Epidermal melanocyte (primary cell): ENCODE measurements around the gene SLC39A11.

ENCODE experiments used
- DNase-seq: peaks from one replicate; pipeline ENCODE4 v3.0.0; 2011; ENCODE audit warnings: low spot score; ENCODE audit not compliant: insufficient read length

The SLC39A11 gene

DNA sequence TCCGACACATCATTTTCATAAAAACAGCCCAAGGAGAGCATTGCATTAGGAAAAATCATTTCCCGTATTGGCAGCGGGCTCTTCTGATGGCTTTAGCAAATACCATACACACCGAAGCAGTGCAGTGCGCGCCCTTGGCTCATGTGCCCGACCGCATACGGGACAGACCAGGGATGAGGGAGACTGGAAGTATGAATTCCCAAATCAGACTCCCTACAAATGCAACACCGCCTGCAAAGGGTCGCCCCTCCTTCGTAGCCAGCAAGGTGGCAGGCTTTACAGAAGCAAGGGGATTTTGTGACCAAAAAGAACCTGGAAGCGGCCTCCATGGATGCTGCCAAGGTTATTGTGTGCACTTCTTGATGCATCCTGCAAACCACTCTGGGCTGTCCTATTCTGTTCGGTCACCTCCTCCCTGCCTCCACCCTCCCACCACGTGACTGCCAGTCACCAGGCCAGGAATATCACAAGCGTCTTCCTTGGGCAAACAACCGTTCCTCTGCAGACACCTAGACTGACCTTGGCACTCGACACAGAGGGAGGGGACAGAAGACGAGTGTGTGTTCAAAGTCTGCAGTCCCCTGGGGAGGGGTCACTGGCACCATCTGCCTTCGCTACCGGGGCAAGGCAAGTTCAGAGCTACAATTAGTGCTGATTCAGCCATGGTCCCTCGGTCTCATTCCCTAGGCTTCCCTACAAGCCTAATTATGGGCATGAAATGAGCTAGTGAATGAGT, 460.4 kb downstream of the SLC39A11 start:
- no peak for DNase-seq

DNA sequence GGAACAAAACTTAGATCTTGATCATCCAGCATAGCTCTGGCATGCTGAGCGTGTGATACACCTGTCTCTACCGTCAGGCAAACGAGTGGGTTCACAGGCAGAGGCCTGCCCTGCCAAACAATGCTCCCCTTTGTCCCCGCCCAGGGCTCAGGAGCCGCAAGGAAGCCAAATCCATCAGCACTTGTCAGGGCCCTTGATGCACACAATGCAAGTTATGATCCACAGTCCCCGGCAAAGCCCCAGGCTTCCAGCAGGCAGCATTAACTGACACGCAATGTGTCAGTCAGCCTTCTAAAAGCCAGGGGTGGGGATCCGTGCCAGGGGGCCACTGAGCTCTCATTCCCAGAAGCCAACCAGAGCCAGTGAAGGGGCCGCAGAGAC, 460.9 kb downstream of the SLC39A11 start:
- DNase-seq, result no peak

DNA sequence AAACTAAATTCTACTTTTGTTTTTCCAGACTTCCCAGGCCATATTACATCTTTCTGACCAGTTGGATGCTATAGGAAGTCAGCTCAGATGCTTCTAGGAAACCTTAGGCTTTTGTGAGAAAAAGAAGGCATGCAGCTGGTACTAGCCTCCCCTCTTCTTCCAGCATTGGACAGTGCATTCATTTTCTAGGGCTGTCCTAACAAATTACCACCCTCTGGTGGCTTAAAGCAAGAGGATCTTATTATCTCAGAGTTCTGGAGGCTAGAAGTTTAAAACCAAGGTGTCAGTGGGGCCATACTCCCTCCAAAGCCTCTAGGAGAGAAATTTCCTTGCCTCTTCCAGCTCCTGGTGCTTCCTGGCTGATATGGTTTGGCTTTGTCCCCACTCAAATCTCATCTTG, 467.8 kb downstream of the SLC39A11 start:
- no peak for DNase-seq

DNA sequence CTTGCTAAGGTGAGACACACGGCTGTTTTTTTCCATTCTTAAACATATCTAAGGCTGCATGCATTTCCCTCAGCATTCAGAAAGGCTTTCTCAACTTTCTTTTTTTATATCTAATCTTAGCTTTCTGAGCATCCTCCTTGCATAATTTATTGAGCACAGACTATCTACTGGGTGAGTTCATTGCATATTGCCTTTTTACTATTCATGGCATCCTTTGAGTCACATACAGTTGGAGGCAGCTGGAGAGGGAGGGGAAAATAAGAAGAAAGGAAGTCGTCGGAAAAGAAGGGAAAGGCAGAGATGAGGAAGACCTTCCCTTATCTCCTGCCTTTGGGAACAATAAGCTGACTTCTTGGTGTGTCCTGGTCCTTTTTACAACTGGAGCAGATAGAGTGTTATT, 468.3 kb downstream of the SLC39A11 start:
- no peak for DNase-seq

DNA sequence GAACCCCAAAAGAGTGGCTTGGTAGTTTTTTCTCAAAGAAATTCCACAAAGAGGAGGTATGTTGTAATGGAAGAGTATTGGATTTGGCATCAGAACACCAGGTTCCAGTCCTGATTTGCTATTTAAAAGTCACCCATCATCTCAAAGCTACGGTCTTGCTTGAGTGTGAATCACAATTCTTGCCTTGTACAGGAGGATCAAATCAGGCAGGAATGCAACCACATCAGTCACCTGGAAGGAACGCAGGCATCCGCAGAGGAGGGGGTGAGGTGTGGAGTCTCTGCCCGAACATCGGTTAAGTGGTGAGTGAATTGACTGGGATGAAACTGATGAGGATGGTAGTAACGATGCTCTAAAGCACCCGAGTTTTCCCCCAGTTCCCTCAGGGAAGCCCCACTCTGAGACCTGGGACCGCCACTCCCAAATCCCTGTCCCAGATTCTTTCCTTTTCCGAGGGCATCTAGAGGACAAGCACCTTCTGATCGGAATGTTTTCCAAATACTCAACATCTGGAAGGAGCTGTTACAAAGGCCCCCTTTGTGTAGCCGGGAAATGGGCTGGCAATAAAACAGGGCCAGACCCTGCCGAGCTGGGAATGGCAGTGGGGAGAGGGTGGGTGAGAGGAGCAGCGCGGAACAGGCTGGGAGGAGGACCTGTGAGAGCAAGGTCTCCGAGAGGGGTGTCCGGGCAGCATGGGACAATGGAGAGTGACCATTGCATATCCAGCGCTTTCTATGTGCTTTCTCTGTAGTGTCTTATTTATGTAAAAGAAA, 469.6 kb downstream of the SLC39A11 start:
- no peak for DNase-seq

DNA sequence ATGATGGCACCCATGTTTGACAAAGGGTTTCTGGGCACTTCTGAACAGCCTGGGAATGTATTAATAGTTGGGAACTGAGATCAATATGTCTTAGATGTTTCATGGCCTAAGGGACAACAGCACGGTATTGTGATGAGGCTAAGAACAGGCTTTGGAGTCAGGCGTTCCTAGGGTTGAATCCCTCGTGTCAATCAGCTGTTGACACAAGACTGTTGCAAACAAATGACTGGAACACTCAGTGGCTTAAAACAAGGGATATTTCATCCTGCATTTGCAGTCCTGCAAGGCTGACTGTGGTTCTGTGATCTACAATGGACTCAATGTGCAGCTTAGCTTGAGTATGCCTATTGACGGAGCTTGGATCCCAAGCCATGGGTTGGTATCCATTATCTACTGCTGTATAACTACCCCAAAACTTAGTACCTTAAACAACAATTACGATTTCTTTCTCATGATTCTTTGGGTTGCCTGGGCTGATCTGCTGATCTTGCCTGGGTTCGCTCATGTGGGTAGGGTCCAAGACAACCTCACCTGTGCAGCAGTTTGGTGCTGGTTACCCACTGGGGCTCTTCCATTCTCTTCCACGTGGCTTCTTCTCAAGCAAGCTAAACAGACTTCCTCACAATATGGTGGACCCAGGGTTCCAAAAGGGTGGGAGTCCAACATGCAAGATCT, 472.4 kb downstream of the SLC39A11 start:
- no peak for DNase-seq

DNA sequence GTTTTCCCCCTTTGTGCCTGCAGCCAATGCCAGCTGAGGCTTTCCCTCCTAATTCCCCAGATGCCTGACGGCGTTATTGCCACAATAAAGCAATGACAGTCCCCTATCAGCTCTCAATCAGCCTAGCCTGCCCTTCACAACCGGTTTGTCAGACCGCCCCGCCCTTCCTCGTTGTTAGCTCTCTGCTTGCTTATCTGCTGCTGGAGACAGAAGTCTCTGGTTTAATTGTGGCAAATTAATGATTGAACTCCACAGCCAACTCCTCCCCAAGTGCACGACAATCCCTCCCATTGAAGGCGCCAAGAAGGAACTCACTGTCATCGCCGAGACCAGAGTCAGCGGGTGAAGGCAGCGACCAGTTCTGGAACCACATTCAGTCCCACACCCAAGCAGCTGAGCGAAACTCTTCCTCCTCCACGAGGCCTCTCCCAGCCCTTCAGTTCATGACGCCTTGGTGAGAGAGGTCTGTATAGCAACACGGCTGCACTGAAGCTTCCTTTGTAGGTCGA, 474.4 kb downstream of the SLC39A11 start:
- no peak for DNase-seq

DNA sequence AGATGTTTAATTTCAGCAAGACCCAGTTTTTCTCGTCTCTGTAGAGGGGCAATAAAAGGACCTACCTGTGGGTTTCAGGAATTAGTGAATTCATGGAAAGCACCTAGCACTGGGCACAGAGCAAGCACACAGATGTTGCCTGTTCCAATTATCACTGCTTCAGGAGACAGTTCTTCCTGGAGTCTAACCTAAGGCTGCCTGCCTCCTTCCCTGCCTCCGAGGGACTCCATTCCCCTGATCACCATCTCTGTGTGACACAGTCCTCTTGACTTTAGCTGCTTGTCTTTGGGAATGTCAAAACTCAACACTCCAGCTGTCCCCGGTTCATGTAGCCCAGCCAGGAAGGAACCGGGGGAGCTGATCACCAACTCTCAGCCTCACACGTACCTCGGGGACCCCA, 474.9 kb downstream of the SLC39A11 start:
- no peak for DNase-seq

DNA sequence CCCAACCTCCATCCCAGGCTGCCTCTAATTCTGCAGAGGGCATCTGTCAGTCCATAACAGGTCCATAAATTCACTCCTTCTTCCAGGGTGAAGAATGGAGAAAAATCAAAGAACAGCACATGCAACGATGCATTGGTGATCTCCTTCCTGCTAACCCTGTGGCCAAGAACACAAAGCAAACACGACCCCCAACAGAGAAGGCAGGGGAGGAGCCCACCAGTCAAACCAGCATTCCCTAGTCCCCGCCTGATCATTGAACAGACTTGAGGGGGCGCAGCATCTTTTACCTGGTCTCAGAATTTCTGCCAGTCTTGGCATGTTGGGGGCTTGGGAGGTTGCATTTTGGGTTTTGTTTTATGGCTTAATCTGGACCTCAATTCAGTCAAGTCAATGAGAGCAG, 476.0 kb downstream of the SLC39A11 start:
- no peak for DNase-seq

DNA sequence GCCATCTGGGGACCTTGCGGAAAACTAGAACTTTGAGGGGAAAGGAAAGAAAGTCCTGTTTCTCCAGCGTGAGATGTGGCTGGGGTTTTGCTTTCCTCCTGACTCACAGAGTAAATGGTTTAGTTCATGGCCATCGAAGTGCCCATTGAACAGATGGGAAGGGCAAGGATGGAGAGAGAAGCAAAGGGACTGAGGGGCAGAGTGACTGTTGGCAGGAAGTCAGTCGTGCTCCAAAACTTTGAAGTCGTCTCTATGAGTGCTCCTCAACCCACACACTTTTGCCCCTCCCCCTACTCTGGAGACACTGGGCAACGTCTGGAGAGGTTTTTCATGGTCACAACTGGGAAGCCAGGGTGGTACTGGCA, 476.9 kb downstream of the SLC39A11 start:
- no peak for DNase-seq

DNA sequence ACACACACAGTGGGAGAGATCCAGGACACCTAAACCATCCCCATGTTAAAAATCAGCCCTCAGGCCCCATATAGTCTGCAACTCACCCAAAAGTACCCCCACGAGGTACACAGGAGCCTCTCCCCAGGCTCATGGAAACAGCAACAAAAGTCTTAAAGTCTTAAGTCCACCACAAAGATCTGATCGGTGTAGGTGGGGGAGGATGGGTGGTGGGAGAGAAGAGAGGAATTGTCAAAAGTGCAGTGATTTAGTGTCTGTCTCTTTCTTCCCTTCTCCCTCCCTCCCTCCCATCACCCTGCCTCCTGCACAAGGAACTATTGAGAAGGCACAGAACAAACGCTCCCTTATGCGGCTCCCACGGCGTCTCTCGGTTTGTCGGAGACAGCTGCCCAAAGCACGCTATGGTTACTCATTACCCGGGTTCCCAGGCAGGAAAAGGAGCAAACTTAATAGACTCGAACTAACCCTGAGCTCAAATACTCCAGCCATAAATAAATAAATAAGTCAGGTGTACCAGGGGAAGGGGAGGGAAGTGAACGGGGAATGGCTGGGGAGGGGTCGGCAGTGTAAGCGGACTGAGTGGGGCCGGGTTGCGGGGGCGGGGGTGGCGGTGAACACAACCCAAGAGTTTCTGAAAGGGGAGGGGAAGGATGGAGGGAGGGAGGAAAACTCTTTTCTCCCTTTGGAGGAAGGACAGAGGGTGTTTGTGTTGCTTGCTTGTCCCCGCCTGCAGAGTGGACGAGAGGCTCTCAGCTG, 477.4 kb downstream of the SLC39A11 start:
- DNase-seq, result peak; percentile 64

DNA sequence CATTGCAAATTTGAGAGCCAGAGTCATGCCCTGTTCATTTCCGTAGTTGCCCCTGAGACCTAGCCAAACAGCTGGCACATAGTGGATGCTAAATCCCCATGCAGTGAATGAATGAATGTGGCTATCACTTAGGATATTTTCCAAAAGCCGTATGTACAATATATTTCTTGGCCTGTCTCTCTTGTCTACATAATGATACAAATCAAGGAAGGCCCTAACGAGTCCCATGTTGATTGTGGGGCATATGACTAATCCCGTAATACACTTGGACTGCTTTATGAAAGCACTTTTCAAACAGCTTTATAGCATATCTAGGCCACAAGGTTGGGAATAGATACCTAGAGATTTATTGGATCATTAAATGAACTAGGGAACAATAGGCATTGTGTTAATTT, 478.0 kb downstream of the SLC39A11 start:
- no peak for DNase-seq

DNA sequence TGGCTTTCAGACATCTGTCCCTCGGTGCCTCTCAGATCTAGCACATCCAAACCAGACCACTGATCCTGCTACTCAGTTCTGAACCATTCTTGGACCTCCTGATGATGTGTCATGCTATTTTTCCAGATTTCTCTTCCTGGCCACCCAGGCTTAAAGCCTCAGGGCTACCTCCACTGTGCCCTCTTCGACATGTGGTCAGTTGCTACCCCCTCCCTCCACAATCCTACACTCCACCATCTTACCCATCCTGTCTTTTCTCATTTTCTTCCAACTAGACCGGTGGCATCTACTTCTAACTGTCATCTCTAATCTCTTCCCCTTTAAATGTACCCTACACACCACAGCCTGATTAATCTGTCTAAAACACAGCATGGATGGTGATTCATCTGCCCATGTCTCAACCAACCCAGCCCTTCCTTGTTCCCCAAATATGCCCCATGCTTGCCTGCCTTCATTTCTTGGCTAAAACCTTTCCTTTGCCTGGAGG, 478.6 kb downstream of the SLC39A11 start:
- DNase-seq, result no peak

DNA sequence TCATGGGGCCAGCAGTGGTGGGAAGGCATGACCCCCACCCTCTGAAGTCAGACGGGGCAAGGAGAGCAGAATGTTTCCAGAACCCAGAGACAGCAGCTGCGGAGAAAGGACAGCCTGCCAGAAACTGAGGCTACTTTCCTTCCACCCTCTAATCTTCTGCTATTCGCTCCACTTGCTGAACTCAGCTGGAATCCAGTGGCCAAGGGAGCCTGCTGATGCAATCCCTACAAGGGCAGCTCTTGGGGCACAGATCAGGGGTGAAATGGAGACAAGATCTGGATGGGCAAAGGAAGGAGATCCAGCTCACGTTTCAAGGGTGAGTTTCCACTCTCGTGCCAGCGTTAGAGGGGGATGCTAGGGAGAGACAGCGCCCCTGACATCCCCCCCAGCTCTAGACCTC, 479.1 kb downstream of the SLC39A11 start:
- DNase-seq, result no peak

DNA sequence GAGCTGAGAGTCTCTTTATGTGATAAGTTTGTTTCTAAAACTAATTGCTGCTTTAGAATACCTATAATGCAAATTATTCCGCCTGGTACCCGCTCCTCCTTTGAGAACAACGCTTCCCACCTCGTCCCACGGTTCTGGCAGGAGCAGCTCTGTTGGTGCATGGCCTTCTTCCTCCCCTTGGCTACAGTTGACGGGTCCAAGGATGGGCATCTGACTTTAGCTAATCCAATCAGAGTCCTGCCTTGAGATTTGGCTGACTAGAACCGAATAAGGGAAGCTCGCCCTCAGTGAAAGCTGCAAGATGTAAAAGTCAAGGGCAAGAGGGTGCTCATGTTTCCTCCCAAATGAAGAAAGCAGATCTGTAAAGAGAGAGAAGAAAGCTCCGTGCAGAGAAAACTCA, 481.3 kb downstream of the SLC39A11 start:
- no peak for DNase-seq

DNA sequence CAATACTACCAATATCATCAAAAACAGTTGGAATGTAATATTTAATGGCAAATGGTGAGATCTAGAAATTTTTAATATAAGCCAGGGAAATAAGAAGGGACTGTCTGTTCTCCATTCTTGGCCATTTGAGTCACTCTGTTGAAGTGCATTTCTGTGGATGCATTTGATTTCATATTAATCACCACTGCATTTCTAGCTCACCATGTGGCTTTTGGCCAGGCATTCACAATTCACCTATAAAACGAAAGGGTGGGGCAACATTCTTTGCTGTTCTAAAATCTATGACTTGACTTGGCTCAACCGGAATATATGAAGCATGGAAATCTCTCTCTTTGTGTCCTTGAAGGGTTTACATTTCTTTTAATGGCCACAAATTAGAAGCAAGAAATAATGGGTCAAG, 483.0 kb downstream of the SLC39A11 start:
- DNase-seq, result no peak

DNA sequence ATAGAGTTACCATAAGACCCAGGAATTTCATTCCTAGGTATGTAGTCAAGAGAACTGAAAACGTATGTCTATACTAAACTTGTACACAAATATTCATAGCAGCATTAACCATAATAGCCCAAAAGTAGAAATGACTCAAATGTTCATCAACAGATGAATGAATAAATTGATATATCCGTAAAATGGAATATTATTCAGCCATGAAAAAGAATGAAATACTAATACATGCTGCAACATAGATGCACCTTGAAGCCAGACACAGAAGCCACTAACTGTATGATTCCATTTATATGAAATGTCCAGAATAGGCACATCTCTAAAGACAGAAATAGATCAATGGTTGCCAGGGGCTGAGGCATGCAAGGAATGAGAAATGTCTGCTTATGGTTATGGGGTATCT, 484.1 kb downstream of the SLC39A11 start:
- no peak for DNase-seq

DNA sequence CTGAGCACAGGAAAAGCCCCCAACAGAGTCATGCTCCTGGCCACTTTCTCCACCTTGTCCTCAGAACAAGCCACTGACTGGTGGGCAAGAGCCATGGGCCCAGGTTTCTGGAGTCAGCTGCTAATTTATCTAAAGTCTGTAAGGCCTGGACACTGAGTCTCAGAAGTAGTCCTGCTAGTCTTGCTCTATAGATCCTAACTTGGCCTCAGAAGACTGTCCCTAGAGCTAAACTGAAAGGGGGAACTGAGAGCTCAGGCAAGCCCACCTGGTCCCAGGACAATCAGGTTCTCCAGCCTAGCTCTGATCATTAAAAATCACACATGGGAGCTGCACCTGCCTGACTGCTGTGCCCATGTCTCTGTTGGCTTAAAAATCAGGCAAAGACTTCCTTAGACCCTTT, 485.8 kb downstream of the SLC39A11 start:
- no peak for DNase-seq

DNA sequence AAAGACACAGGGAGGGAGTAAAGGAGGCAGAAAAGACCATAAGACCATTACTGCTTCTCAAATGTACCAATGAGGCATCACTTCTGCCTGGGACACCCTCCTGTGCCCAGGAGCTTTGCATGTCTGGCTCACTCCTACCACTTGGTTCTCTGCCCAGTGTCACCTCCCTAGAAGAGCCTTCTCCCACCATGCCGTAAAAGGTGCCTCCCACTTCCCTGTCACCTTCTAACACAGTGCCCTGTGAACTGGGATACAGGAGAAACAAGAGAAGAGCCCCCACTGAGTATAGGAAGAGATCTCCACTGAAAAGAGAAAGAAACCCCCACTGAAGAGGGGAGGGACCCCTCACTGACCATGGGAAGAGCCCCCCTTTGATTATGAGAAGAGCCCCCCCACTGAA, 486.9 kb downstream of the SLC39A11 start:
- DNase-seq, result no peak

DNA sequence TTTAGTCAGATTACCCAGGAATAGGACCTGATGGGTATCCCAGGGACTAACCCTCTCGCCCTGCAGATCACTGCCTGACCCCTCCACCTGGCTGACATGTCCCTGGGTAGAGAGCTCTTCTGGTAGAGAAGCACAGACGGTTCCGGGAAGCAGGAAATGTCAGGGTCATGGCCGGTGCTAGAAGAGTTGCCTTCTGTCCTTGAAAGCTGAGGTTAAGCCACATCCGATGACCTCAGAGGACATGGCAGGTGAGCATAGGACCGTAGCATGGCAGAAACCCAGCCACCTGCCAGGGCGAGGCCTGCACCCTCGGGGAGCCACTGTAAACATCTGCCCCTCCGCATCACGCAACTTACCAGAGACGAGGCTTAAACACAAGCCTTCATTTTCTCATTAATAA, 488.0 kb downstream of the SLC39A11 start:
- DNase-seq, result no peak

DNA sequence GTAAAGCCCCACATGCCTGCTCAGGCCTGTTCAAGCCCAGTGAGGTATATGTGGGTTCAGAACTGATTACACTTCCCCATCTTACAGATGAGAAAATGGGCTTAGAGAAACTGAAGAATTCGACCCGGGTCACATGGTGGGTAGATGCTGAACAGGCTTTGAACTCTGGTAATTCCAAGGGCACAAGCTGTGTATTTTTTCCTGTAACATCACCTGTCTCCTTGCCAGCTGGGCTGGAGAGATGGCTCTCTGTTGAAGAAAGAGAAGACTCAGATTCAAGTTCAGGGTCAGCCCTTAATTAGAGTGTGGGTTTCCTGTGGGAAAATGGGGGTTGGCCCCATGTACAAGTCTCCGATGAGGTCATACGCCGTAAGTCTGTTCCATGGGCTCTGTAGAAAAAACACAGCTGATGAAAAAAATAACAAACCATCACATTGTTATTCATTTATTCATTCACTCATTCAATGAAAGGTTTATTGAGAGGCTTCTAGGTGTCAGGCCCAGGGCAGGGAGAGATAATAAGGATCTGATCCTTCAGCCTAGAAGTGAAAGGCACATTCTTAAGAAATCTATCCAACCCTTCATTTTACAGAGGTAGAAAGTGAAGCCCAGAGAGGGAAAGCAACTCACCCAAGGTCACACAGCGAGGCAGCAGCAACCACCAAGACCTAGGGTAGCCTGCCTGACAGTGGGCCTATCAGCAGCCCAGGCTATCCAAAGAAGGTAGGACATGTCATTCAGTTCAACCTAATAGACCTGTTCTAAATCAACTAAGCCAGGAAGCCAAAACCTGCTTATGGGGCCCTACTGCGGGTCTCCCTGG, 488.9 kb downstream of the SLC39A11 start:
- no peak for DNase-seq
